Neural cell (in vitro differentiated cells): Measurements from ENCODE around the gene ABO. TPM values are rescaled to one million over a fixed set of nuclear protein-coding genes. Genes with fewer than 3 reads are reported as not detected.
"Not testable (repeated sequence)": the region's sequence is repeated elsewhere in the genome, so short reads cannot be mapped to it uniquely, and the experiment has no call there.

Source experiments
- H2AFZ ChIP-seq: fragments of 200-600, 300-800 bp; sonication (generic), shearing (Covaris generic); 2 replicates; pipeline ENCODE4 v1.6.0; 2014; ENCODE audit warnings: low read depth, mild to moderate bottlenecking, antibody characterized with exemption, low read length, moderate library complexity
- H3F3A ChIP-seq: fragments of 200-600 bp; shearing (Covaris generic); 2 replicates; pipeline ENCODE4 v1.6.1; 2016; ENCODE audit warnings: mild to moderate bottlenecking, moderate library complexity, mixed read lengths, antibody characterized with exemption, low read length; ENCODE audit not compliant: insufficient read depth, poor library complexity, severe bottlenecking
- H3K27ac ChIP-seq: fragments of 200-600, 300-800 bp; sonication (generic), shearing (Covaris generic); 2 replicates; pipeline ENCODE4 v1.5.1; 2014; ENCODE audit warnings: mild to moderate bottlenecking, low read length, moderate library complexity
- H3K27me3 ChIP-seq: fragments of 300-800, 200-600 bp; sonication (generic), shearing (Covaris generic); 2 replicates; pipeline ENCODE4 v1.6.0; 2014; ENCODE audit warnings: mild to moderate bottlenecking, low read depth, low read length, moderate library complexity; ENCODE audit not compliant: insufficient read depth
- H3K36me3 ChIP-seq: fragments of 300-800, 200-600 bp; sonication (generic), shearing (Covaris generic); 2 replicates; pipeline ENCODE4 v1.5.1; 2014; ENCODE audit warnings: mild to moderate bottlenecking, antibody characterized with exemption, low read length, moderate library complexity; ENCODE audit not compliant: insufficient read depth
- H3K4me2 ChIP-seq: fragments of 300-800, 200-600 bp; sonication (generic), shearing (Covaris generic); 2 replicates; pipeline ENCODE4 v1.6.0; 2014; ENCODE audit warnings: mild to moderate bottlenecking, low read length
- H3K4me3 ChIP-seq: fragments of 300-800, 200-600 bp; sonication (generic), shearing (Covaris generic); 2 replicates; pipeline ENCODE4 v1.5.1; 2014; ENCODE audit warnings: mild to moderate bottlenecking, low read length, moderate library complexity
- H3K79me2 ChIP-seq: fragments of 200-600 bp; shearing (Covaris generic); replicated peaks from 2 replicates; pipeline ENCODE4 v1.6.0; 2014; ENCODE audit warnings: mild to moderate bottlenecking, low read length, moderate library complexity; ENCODE audit not compliant: insufficient read depth
- H3K9ac ChIP-seq: fragments of 300-800, 200-600 bp; sonication (generic), shearing (Covaris generic); 2 replicates; pipeline ENCODE4 v1.6.1; 2016; ENCODE audit warnings: mild to moderate bottlenecking, low read length, mixed read lengths
- H3K9me2 ChIP-seq: fragments of 200-600 bp; shearing (Covaris generic); 2 replicates; pipeline ENCODE4 v1.6.1; 2016; ENCODE audit warnings: mild to moderate bottlenecking, low read length, mixed read lengths; ENCODE audit not compliant: insufficient read depth
- H3K9me3 ChIP-seq: fragments of 200-600, 300-800 bp; sonication (generic), shearing (Covaris generic); 2 replicates; pipeline ENCODE4 v1.6.1; 2016; ENCODE audit warnings: mild to moderate bottlenecking, mixed run types, low read length, moderate library complexity, mixed read lengths
- H4K20me1 ChIP-seq: fragments of 200-600 bp; shearing (Covaris generic); 2 replicates; pipeline ENCODE4 v1.6.1; 2016; ENCODE audit warnings: mild to moderate bottlenecking, mixed run types; ENCODE audit not compliant: insufficient read depth
- CTCF ChIP-seq: fragments of 450-650 bp; IDR thresholded peaks from 2 replicates; pipeline ENCODE4 v1.5.1; 2014; ENCODE audit warnings: antibody characterized with exemption, mild to moderate bottlenecking, moderate library complexity; ENCODE audit not compliant: poor library complexity, severe bottlenecking
- EP300 ChIP-seq: fragments of 450-650 bp; conservative IDR thresholded peaks from 2 replicates; pipeline ENCODE4 v1.6.1; 2014; ENCODE audit warnings: antibody characterized with exemption, mild to moderate bottlenecking, moderate library complexity; ENCODE audit not compliant: poor library complexity, severe bottlenecking
- EZH2 ChIP-seq: fragments of 200-600, 300-800 bp; shearing (Covaris generic), sonication (generic); IDR thresholded peaks from 2 replicates; pipeline ENCODE4 v1.6.1; 2014; ENCODE audit warnings: antibody characterized with exemption, low read length, borderline replicate concordance, mild to moderate bottlenecking; ENCODE audit not compliant: insufficient read depth, poor library complexity, severe bottlenecking
- MXI1 ChIP-seq: fragments of 450-650 bp; conservative IDR thresholded peaks from 2 replicates; pipeline ENCODE4 v1.6.1; 2014; ENCODE audit warnings: antibody characterized with exemption, mild to moderate bottlenecking; ENCODE audit not compliant: poor library complexity, severe bottlenecking
- POLR2AphosphoS5 ChIP-seq: IDR thresholded peaks from 2 replicates; pipeline ENCODE4 v1.6.1; 2012
- RAD21 ChIP-seq: fragments of 450-650 bp; conservative IDR thresholded peaks from 2 replicates; pipeline ENCODE4 v1.6.1; 2014; ENCODE audit warnings: antibody characterized with exemption, mild to moderate bottlenecking, moderate library complexity
- REST ChIP-seq: IDR thresholded peaks from 2 replicates; pipeline ENCODE4 v1.6.1; 2012; ENCODE audit warnings: borderline replicate concordance
- SMC3 ChIP-seq: fragments of 450-650 bp; conservative IDR thresholded peaks from 2 replicates; pipeline ENCODE4 v1.6.1; 2014; ENCODE audit warnings: antibody characterized with exemption, mild to moderate bottlenecking, moderate library complexity; ENCODE audit not compliant: poor library complexity
- TAF1 ChIP-seq: IDR thresholded peaks from 2 replicates; pipeline ENCODE4 v1.6.1; 2012; ENCODE audit warnings: low read depth
- polyA plus RNA-seq: library from polyadenylated mRNA; depleted of rRNA; stranded (reverse); fragments of >200 nt; gene quantifications from 2 replicates; pipeline ENCODE4 v1.2.3, GENCODE V29; 2014

Gene ABO
- polyA plus RNA-seq, 1 donor from 2014 or later, result not detected

- Histone ChIP-seq H3K9me3 (no peaks in the 10 kb centered on the region), H4K20me1 (no peaks in the 10 kb centered on the region), H3F3A (no peaks in the 10 kb centered on the region), H3K4me3 (no peak overlapping the region), H3K27me3 (no peaks in the 10 kb centered on the region), H2AFZ (no peak overlapping the region), H3K4me2 (no peak overlapping the region), H3K79me2 (no peaks in the 10 kb centered on the region), H3K36me3 (no peaks in the 10 kb centered on the region), H3K9ac (no peak overlapping the region), H3K9me2 (no peaks in the 10 kb centered on the region), H3K27ac (no peak overlapping the region)
- TF ChIP-seq RAD21 (no peak), POLR2AphosphoS5 (no peak), TAF1 (no peak), CTCF (no peak), EZH2 (no peak), EP300 (no peak), MXI1 (no peak), REST (no peak), SMC3 (no peak)
Observed at GRCh38 chr9:133301253-133302230, 26.5 kb upstream of the ABO start.

GRCh38 chr9:133299996-133300395 is 25.0 kb upstream of the ABO start:
- H3K4me3 ChIP-seq, H3K9ac ChIP-seq, H2AFZ ChIP-seq, H3K27ac ChIP-seq, H3K27me3 ChIP-seq, H3K9me2 ChIP-seq, H4K20me1 ChIP-seq, H3F3A ChIP-seq, H3K79me2 ChIP-seq, H3K4me2 ChIP-seq, H3K36me3 ChIP-seq, H3K9me3 ChIP-seq: not testable (repeated sequence)
